NCI-H345 (cell line): ENCODE data around the gene SLCO1C1.
"Not testable (repeated sequence)": the region's sequence is repeated elsewhere in the genome, so short reads cannot be mapped to it uniquely, and the experiment has no call there.

ENCODE experiments used
- DNase-seq: peaks from one replicate; lab custom pipeline; 2025; lab: John Stamatoyannopoulos, UW

SLCO1C1 gene, protein sequence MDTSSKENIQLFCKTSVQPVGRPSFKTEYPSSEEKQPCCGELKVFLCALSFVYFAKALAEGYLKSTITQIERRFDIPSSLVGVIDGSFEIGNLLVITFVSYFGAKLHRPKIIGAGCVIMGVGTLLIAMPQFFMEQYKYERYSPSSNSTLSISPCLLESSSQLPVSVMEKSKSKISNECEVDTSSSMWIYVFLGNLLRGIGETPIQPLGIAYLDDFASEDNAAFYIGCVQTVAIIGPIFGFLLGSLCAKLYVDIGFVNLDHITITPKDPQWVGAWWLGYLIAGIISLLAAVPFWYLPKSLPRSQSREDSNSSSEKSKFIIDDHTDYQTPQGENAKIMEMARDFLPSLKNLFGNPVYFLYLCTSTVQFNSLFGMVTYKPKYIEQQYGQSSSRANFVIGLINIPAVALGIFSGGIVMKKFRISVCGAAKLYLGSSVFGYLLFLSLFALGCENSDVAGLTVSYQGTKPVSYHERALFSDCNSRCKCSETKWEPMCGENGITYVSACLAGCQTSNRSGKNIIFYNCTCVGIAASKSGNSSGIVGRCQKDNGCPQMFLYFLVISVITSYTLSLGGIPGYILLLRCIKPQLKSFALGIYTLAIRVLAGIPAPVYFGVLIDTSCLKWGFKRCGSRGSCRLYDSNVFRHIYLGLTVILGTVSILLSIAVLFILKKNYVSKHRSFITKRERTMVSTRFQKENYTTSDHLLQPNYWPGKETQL

DNA sequence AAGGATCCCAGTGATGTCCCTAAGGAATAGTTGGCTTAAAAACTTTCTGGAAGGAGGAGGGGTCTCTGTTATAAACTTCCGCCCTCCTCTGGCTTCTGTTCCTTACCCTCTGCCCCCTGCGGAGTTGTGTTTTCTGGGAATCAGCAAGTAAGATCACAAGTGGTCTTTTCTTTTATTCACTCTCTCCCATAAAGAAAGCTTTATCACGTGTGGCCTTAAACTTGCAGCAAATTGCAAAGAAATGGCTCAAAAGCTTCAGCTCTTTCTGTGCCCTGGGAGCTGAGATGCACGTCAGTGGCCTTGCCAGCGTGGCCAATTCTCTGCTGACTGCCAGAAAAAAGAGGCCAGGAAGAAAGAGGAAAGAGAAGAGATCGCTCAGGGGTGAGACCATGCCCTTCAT is at the start of gene SLCO1C1:
SLCO1C1 (plus strand) TSS at position 101 of the 400 bp plus-strand sequence. CDS start 4,245 bp downstream, outside the sequence.
- DNase-seq = no peak

- DNase-seq = peak; percentile 58
Measured at GRCh38 chr12:20646239-20646827, 48.8 kb upstream of the SLCO1C1 start.

DNA sequence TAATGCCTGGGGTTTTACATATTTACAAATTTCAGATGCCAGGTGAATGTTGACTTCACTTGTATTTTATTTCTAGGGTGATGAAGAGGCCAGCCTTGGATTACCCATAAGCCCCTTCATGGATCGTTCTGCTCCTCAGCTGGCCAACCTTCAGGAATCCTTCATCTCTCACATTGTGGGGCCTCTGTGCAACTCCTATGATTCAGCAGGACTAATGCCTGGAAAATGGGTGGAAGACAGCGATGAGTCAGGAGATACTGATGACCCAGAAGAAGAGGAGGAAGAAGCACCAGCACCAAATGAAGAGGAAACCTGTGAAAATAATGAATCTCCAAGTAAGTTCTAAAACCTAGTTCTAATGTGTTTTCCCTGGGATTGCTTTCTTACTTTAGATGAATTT is 41.3 kb upstream of the SLCO1C1 start:
- no peak for DNase-seq

DNA sequence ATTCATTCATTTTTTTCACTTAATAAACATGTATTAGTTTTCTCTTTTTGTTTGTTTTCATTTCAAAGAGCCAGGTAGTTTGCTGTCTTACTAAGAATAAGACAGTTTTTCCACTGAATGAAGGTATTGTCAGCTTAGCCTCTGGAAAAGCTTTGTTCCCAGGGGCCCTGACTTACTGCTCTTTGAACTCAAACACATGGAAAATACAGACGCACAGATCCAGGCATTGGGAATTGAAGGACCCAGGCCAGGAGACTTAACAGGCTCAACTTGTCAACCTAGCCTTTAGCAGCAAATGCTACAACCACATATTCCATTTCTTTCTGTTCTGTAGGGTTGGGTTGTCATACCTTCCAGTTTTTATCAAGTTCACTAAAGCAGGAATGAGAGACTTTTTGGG is 38.5 kb upstream of the SLCO1C1 start:
- no peak for DNase-seq

DNA sequence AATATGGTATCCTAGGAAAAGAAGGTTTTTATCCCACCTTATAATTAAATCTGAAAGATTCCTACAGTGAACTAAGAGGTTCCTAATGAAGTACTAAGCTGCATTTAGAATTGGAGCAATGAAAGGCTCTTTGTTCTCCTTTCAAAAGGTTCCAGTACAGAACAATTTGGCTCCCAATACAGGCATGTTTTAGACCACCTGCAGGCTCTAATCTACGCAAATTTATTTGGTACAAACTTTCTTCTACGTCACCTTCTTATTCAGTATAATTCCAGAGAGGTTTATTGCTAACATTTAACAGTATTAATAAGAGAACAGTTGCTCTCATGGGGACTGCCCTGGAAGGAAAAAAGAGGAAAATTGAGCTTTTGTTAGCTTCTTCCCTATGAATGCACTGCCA is 37.6 kb upstream of the SLCO1C1 start:
- DNase-seq = no peak

GRCh38 chr12:20681334-20681733 is 13.8 kb upstream of the SLCO1C1 start:
- DNase-seq = no peak

DNA sequence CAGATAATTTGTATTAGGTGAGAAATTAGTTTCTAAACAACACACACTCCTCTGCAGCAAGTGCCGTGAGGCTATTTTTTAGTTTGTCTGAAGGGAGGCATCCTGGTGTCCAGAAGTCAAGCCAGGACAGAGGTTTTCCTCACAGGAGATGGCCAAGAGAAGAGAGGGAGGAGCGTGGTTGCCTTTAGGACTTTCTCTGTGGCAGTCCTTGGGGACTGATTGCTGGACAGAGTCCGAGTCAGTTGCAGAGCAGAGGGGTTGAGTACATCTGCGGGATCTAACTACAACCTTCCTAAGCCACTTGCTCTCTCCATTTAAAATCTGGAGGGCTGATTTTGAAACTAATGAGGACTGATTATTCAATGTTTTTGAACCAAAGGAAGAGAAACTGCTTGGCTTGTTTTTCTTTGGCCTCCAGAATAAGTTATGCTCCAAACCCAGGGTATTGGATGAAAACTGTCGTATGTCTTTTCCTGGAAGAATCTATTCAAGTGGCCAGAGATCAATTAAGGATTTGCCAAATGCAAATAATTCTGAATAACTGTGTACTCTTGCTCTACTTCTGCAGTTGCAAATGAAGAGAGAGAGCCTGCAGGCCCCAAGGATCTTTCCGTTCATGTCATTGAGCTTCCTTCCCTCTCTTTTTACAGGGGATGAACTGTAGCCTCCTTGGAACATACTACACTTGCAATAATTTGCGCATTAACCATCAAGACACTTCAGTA is 1.2 kb downstream of the SLCO1C1 start:
- no peak for DNase-seq

- peak; percentile 41 for DNase-seq
Measured at GRCh38 chr12:20701106-20701505, 6.0 kb downstream of the SLCO1C1 start.

DNA sequence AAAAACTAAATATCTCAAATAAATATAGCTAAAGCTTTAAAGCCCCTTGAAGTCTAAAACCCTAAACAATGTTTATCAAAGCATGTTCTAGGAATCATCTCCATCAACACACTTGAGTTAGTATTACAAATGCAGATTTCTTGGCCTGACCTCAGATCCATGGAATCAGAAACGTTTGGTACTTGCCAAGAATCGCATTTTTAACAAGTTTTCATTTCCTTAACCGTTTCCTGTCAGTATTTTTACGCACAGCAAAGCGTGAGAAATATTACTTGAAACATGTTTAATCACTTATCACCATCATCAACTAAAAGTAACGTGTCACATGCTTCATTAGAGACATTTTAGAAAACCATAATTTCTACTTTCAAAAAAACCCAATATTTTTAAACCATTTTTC is 9.7 kb downstream of the SLCO1C1 start:
- DNase-seq = no peak

- DNase-seq = no peak
Measured at GRCh38 chr12:20711846-20712245, 16.7 kb downstream of the SLCO1C1 start.

DNA sequence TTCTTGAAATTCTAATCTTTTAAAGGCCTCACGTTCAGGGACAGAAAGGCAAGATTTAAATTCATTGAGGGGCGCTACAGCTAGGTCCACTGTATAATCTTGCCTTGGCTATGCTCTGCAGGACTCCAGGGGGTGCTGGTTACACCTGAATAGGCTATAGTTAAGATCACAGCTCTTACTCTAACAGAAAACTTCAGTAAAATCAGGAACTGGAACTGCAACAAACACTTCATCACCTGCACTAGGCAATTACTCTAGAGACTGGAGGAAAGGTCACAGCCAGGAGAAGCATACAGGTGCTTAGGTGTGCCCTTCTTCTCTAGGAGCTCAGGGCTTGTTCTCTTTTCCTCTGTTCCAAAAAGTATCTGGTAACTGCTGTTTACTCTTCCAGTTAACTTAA is 20.9 kb downstream of the SLCO1C1 start:
- peak; percentile 3 for DNase-seq

DNA sequence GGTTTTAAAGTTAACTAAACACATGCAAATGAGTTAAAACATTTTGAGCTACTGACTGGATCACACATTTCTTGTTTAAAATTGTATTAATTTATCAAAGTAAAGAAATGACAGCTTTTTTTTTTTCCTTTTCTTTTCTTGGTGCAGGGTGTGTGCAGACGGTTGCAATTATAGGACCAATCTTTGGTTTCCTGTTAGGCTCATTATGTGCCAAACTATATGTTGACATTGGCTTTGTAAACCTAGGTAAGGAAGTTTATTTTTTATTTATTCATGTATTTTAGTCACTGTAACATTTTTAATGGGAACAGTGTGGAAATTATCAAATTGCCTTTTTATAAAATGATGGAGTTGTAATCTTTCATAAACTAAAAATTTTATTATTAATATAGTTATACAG is 21.9 kb downstream of the SLCO1C1 start:
- no peak for DNase-seq

GRCh38 chr12:20718294-20718693 is 23.2 kb downstream of the SLCO1C1 start:
- no peak for DNase-seq

- DNase-seq = peak; percentile 6
Measured at GRCh38 chr12:20722142-20722541, 27.0 kb downstream of the SLCO1C1 start.

DNA sequence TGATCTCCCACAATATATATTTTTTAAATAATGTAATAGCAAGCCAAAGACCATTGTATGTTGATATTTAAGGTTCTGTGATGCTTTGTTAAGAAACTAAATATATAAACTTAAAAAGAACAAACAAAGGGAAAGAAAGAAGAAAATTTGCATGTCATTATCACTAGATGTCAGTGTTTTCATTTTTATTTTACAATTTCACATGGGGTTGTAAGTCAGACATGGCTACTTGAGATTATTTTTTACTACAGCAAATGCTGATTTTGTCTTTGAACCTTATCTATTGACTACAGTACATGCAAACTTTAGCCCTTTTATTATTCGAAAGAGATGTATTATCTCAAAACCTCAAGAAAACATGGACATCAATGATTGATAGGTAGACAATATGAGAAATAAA is 36.1 kb downstream of the SLCO1C1 start:
- DNase-seq = no peak

DNA sequence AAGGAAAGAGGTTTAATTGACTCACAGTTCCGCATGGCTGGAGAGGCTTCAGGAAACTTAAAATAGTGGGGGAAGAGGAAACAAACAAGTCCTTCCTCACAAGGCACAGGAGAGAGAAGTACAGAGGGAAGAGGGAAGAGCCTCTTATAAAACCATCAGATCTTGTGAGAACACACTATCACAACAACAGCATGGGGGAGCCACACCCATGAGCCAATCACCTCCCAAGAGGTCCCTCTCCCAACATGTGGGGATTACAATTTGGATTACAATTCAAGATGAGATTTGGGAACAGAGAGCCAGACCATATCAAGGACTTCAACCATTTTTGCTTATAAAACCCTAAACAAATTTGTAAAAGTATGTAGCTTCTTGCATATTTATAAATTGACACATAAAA is 45.8 kb downstream of the SLCO1C1 start:
- no peak for DNase-seq

DNA sequence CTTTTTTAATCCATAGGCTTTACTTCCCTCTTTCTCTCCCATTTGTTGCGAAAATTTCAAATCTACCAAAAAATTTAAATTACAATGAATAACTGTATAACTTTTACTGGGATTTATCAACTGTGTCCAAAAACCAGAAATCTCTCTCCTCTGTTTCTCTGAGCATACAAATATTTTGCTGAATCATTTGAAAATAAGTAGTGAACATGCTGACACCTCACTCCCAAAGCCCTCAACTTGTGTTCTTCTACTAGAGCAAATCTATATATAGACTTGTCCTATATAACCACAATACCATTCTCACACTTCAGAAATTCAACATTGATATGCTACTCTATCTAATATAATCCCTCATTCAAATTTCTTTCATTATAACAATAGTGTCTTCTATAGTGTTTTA is 53.1 kb downstream of the SLCO1C1 start:
- DNase-seq = no peak

DNA sequence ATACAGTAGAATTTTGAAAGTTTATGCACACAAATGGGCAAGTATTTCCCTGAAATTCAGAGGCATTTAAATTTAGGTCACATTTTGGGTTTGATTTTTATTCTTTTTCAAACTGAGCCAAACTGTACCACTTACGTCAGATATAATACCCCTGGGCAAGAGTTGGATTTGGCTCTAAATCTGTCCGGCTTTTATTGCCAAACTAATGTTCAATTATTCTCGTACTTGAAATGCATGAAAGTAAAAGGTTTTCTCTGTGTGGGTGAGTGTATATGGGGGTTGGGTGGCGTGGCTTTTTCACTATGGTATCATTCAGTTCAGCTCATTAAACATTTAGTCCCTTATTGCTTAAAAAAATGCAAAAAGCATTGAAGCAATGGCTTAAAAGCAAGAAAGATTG is 55.9 kb downstream of the SLCO1C1 start:
- no peak for DNase-seq

DNA sequence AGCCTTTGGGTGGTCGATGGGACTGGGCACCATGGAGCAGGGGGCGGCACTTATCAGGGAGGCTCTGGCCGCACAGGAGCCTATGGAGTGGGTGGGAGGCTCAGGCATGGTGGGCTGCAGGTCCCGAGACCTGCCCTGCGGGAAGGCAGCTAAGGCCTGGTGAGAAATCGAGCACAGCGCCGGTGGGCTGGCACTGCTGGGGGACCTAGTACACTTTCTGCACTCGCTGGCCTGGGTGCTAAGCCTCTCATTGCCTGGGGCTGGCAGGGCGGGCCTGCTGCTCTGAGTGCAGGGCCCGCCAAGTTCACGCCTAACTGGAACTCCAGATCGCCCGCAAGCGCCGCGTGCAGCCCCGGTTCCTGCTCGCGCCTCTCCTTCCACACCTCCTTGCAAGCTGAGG is 82.3 kb downstream of the SLCO1C1 start:
- DNase-seq = no peak

DNA sequence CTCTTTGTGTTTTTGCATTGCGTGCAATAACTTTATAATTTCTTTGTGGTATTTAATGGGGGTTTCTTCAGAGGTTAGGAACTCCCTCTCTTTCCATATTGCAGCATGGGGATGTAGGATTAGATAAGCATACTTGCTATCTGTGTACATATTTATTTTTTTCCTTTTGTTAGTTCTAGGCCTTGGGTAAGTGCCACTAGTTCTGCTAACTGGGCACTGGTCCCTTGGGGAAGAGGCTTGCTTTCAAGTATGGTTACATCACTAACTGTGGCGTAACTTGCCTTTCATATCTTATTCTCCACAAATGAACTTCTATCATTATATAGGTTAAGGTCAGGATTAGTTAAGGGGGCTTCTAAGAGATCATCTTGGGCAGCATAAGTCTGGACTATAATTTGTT is 83.8 kb downstream of the SLCO1C1 start:
- DNase-seq = peak; percentile 58

- not testable (repeated sequence) for DNase-seq
Measured at GRCh38 chr12:20779971-20780370, 84.8 kb downstream of the SLCO1C1 start.

DNA sequence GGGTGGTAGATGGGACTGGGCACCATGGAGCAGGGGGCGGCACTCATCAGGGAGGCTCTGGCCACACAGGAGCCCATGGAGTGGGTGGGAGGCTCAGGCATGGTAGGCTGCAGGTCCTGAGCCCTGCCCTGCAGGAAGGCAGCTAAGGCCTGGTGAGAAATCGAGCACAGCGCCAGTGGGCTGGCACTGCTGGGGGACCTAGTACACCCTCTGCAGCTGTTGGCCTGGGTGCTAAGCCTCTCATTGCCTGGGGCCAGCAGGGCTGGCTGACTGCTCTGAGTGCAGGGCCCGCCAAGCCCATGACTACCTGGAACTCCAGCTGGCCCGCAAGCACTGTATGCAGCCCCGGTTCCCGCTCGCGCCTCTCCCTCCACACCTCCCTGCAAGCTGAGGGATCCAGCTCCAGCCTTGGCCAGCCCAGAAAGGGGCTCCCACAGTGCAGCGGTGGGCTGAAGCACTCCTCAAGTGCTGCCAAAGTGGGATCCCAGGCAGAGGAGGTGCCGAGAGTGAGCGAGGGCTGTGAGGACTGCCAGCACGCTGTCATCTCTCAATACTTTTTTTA is 88.7 kb downstream of the SLCO1C1 start:
- DNase-seq = not testable (repeated sequence)
